ENCODE data around the gene MRI1.
A peak's percentile ranks its signal among the peaks of the same experiment; 100 is the strongest.
"Not testable (repeated sequence)": the region's sequence is repeated elsewhere in the genome, so short reads cannot be mapped to it uniquely, and the experiment has no call there.

The MRI1 gene

DNA sequence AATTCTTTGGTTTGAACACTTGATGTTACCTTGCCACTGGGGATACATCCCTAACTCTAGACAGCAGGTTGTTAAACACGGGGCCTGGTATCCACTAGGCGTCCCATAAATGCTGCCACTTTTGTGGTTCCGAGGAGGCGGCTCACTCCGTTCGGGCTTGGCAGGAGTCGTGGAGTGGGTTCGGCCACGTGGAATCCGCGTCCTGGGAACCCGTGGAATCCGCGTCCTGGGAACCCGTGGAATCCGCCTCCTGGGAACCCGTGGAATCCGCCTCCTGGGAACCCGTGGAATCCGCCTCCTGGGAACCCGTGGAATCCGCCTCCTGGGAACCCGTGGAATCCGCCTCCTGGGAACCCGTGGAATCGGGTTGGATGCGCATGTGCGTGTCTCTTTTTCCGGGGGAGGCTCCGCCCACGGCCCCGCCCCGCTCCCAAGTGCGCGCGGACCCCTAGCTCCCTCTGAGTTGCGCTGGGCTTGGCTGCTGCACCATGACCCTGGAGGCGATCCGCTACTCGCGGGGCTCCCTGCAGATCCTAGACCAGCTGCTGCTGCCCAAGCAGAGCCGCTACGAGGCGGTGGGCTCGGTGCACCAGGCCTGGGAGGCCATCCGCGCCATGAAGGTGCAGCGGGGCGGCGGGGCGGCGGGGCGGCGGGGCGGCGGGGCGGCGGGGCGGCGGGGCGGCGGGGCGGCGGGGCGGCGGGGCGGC, at the start of gene MRI1:
Gene MRI1 (plus strand): TSS at position 422 of the 707 bp plus-strand sequence. CDS start 67 bp downstream, at position 489.
- peak; percentile 27 for DNase-seq

DNA sequence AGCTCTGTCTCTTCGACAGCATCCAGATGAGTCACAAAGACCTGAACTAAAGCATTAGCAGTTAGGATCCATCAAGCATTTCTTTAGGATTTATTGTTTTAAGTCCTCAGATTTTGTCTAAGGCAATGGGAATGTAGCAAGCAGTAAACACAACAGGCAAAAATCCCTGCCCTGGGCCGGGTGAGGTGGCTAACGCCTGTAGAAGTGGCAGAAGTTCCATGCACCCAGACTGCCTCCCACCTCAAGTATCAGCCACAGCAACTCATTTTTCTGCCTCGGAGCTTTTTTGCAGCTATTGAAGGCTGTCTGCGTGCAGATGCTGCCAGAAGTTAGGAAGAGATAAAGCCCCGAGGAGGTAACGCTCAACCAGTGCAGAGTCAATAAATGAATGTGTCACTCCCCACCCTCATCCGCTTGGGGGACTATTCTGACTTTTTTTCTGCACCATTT, 47.1 kb upstream of the MRI1 start:
- DNase-seq: no peak

DNA sequence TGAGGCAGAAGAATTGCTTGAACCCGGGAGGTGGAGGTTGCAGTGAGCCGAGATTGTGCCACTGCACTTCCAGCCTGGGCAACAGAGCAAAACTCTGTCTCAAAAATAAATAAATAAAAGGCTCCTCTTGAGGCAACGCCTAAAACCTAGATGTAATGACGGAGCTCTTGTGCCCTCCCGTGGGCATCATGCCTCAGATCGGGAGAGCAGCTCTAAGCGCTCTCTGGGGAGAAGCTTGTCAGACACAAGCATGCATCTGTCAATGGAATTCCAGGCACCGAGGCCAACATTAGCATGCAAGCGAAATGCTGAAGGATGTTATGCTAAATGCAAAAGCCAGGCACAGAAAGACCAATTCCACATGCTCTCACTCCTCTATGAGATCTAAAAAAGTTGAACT, 45.6 kb upstream of the MRI1 start:
- no peak for DNase-seq

DNA sequence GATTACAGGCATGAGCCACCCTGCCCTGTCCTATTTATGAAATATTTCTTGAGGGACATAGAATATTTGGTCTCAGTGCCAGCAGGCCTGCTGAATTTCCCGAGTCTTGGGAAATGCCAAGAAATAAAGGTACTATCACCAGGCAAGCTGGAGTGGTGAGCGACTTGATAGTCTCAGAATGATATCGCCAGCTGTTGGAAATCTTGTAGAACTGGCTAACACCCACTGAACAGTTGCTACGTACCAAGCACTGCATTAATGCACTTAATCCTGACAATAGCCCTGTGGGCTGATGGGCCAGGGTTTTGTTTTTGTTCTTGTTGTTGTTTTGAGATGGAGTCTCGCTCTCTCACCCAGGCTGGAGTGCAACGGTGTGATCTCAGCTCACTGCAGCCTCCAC, 42.2 kb upstream of the MRI1 start:
- DNase-seq: no peak

DNA sequence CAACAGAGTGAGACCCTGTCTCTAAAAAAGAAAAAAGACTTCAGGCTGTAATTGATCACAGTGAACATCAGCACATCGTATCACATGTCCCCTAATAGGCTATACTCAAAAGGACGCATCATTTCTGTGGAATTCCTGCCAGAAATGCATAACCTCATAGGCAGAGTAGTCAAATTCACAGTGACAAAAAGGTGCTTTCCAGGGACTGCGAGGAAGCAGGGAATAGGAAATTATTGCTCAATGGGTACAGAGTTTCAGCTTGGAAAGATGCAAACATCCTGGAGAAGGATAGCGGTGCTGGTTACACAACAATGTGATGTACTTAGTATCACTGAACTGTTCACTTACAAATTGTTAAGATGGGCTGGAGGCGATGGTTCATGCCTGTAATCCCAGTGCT, 41.1 kb upstream of the MRI1 start:
- no peak for DNase-seq

DNA sequence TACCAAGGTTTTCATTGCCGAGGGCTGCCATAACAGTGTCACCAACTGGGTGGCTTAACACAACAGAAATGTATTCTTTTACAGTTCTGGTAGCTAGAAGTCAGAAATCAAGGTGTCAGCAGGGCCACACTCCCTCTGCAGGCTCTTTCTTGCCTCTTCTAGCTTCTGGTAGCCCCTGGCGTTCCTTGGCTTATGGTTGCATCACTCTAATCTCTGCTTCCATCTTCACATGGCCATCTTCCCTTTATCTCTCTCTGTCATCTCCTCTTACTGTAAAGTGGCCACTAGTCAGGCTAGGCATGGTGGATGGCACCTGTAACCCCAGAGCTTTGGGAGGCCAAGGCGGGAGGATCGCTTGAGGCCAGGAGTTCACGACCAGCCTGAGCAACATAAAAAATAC, 38.0 kb upstream of the MRI1 start:
- no peak for DNase-seq

DNA sequence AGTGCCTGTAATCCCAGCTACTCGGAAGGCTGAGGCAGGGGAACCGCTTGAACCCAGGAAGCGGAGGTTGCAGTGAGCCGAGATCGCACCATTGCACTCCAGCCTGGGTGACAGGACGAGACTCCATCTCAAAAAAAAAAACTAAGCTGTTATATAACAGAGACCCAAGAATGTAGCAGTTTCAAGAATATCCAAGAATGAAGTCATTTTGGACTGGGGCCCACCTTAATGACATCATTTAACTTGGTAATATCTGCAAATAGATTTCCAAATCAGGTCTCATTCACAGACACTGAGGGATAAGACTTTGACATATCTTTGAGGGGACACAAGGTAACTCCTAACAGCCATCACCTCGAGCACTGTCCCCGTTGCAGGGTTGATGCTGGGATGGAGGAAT, 36.5 kb upstream of the MRI1 start:
- no peak for DNase-seq

DNA sequence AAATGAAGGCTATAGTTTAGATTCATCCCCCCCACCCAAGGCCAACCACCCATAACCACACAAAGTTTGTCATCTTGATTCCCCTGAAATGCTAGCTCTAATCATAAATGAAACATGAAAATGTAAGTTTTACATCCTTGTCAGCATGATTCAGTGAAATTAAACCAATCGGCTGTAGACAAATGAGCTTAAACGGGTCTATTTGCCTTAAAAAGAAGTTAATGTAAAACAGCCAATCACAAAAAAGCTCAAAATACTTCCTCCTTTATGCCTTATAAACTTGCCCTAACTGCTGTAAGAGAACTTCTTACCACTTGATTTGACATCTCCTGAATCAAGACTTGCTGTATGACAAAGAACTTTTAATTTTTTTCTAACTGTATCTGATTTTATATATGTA, 34.5 kb upstream of the MRI1 start:
- peak; percentile 16 for DNase-seq

DNA sequence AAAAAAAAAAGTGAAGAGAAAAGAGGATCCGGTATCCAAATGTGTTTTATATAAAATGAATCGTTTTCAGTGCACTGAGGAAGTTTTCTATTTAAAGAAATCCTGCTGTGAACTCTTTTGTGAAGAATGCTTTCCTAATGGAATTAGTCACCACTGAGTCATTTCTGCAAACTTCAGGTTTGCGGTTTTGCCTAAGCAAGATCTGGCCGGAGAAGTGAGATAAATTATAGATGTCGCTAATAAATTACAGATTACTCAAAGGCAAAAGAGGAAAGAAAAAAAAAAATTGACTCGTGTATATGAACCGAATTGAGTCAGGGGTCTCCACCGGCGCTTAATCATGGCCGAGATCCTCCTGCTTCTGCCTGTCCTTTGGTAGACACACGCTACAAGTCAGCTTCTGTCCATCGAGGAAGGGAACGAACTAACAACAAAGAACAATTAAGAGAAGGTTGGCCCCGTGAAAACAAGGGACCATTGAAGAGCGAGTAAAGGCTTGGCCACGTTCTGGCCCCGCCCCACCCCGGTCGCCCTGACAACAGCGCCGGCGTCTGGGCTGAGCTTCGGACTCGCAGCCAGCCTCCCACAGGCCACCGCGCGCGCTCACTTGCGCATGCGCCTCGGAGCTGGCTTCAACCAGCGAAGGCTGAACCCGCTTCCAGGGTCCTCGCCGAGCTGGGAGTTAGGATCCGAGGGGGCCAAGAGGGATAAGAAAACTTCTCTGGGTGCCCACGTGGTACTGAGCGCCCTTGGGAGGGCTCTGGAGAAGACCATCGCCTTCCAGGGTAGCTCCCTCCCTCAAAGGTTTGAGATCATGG, 33.0 kb upstream of the MRI1 start:
- peak; percentile 95 for DNase-seq

DNA sequence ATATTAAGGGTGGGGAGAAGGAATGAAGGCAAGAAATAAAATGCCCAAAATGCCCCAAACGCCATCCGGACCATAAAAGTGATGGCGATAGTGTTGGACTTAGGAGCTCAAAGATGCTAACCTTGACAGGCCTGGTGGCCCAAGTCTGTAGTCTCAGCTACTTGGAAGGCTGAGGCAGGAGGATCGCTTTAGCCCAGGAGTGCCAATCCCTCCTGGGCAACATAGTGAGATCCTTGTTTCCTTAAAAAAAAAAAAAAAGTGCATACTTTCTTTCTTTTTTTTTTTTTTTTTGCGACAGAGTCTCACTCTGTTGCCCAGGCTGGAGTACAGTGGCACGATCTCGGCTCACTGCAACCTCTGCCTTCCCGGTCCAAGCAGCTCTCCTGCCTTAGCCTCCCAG, 32.0 kb upstream of the MRI1 start:
- no peak for DNase-seq

DNA sequence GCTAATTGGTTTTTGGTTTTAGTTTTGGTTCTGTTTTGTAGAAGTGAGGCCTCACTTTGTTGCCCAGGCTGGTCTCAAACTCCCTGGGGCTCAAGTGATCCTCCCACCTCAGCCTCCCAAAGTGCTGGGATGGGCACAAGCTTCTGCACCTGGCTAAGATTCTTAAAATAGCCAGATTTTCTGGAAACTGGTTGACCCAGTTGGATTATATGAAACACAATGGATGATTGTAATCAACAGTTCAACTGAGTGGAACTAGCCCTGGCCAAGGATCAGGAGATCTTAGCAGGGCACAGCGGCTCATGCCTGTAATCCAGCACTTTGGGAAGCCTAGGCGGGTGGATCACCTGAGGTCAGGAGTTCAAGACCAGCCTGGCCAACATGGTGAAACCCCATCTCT, 29.6 kb upstream of the MRI1 start:
- no peak for DNase-seq

DNA sequence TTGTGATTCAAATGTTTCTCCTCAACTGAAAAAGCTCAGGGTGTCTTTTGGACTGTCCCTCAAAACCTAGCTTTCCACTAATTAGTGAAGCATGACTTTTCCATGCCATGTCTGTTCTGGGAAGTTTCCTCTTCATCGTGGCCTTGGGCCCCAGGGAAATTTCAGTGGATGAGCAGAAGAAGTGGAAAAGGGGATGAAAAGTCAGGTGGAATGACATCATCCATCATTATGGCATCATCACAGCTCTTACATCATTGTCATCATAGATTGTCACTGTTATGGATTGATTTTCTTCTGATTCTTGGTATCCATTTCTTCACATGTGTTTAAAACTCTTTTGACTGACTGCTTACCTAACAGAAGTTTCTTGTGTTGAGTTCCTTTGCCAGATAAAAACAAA, 26.2 kb upstream of the MRI1 start:
- no peak for DNase-seq

DNA sequence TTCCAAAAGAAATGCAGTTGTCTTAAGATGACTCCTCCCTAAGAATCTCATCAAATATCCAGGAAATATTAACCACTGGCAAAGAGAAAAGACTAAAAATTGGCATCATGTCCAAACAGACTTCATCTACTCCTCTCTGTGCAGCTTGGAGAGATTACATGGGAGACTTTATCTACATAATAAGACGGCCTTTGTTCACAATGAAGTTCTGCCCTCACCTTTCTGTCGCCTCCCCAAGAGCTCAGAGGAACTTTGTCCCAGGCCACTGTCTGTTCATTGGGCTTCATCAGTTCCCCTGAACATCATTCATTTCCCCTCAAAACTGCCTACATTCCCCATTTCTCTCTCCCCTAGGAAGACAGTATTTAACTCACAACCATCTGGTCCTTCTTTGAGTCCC, 22.4 kb upstream of the MRI1 start:
- DNase-seq: no peak

DNA sequence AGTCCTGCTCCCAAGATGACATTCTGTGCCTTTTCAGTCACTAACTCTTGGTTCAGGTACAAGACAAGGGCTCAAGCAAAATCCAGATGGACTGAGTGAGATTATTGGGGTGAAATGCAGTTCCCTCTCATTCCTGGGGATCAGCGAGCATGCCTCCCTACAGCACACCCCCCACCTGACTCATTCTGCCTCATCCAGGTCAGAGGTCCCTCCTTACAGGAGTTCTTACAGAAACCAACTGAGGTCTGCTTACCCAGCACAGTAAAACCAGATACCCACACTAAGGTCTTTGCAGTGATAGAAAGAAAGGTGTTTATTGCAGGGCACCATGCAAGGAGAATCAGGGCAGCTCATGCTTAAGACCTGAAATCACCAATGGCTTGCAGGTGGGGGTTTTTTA, 21.6 kb upstream of the MRI1 start:
- no peak for DNase-seq

DNA sequence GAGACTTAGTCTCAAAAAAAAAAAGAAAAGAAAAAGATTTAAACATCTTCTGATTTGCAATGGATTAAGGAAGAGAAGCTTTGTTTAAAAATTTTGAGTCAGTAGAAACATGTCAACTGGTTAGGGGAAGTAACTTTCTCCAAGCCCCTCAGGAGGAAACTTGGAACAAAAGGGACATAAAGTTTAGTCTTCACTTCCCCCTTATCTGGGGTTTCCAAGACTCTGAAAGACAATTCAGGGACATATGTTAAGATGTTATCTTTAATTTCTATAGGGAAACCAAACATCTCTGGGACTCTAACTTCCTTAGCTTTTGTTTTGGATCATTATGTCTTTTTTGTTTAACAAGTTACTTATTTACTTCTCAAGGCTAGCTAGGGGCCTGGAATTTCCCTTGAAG, 20.1 kb upstream of the MRI1 start:
- no peak for DNase-seq

DNA sequence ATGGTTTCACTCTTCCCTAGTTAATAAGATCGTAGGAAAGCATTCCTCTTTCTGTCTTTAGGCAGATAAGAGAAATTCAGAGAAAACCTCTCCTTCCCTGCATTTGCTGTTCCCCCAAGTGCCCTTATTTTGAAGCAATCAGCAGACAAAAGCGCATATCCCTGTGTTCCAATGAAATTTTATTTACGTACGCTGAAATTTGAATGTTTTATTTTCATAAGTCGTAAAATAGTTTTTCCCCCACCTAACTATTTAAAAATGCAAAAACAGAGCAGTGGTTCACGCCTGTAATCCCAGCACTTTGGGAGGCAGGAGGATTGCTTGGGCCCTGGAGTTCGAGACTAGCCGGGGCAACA, 17.2 kb upstream of the MRI1 start:
- no peak for DNase-seq

DNA sequence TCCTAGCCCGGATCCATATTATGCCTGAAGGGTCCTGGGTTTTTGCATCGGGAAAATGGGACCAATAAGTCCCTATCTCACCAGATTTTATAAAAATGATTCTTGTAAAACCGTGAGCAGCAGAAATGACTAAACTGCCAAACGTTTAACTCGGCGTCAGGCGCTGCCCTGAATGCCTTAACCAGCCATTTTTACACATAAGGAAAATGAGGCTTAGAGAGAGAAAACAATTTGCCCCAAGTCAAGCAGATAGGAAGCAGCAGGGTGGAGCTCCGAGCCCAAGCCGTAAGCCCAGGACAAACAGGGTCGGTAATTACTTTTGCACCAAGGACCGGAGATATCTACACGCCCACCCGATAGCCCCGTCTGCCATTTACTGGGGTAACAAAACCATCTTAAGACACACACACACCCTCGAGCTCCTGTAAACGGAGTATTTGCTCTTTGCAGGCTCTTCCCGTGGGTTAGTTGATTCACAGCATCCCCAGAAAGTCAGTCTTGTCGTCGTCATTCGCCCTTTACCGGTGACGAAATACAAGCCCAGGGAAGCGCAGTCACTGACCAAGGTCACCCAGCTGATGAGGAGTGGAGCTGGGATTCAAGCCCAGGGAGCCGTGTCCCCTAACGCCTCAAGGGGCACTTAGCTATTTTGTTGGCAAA, 16.0 kb upstream of the MRI1 start:
- peak; percentile 39 for DNase-seq

DNA sequence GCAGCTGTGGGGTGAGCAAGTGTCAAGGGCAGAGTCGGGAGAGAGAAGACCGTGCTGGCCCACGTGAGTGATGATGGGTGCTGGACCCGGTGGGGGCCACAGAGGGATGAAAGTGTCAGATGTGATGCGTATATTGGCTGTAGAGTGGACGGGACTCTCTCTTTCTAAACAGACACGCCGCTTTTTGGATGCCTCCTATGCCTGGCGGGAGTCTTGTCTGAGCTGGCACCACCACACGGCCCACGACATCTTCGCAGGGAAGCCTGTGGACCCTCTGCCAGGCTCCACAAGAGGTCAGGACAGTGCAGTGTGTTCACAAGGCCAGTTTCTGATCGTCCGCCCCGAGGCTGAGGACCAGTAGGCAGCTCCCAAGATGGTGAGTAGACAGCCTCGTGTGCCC, 12.9 kb upstream of the MRI1 start:
- no peak for DNase-seq

DNA sequence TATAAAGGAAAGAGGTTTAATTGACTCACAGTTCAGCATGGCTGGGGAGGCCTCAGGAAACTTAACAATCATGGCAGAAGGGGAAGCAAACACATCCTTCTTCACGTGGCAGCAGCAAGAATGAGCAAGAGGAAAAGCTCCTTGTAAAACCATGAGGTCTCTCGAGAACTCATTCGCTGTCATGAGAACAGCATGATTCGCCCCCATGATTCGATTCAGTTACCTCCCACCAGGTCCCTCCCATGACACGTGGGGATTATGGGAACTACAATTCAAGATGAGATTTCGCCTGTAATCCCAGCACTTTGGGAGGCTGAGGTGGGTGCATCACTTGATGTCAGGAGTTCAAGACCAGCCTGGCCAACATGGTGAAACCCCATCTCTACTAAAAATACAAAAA, 10.7 kb upstream of the MRI1 start:
- DNase-seq: not testable (repeated sequence)

DNA sequence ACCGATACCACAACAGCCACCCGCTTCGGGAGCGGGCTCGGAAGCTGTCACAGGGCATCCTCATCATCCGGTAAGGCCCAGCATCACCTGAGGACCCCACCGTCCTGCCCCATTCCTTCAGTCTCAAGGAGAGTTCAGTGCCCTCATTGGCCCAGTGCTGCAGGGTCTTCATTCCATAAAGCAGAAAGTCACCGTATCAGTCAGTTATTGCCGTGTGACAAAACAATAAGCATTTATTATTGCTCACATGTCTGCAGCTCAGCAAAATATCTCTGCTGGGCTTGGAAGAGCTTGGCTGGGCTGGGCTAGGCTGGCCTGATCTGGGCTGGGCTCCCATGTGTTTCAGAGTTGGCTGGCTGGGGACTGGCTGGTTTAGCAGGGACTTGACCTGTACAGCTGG, 8.1 kb upstream of the MRI1 start:
- DNase-seq: no peak

DNA sequence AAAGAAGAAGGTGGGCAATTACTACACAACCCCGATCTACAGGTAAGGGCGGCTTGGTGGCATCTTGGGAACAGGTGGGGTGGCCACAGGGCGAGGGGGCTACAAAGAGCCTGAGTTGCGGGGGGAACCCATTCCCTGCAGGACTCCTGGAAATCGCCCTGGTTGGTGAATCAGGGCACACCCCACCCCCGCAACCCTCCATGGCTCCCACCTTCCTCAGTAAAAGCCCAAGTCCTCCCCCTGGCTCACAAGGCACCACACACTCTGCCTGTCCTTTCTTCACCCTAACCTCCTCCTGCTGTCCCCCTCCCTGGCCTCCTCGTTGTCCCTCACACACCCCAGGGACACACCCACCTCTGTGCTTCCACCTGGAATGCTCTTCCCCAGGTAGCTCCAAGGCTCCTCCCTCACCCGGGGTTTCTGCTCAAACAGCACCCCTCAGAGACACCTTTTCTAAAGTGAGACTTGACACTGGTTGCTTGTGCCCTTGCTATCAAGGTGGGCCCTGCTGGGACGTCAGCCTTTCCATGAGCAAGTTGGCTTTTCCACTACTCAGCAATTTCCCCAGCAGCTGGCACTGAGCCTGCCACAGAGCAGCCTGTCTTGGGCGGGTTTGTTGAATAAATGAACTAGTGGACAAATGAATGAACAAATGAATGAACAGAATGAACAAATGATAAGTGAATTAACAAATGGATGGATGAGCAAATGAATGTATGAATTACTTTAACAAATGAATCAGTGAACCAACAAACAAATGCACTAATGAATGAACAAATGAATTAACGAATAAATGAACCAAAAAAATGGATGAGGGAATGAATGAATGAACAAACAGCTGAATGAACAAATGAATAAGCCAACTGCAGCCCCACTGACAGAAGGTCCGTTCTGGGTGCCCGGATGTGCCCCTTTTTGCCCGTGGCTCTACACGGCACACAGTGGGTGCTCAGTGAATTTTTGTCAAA, 6.2 kb upstream of the MRI1 start:
- DNase-seq: no peak

DNA sequence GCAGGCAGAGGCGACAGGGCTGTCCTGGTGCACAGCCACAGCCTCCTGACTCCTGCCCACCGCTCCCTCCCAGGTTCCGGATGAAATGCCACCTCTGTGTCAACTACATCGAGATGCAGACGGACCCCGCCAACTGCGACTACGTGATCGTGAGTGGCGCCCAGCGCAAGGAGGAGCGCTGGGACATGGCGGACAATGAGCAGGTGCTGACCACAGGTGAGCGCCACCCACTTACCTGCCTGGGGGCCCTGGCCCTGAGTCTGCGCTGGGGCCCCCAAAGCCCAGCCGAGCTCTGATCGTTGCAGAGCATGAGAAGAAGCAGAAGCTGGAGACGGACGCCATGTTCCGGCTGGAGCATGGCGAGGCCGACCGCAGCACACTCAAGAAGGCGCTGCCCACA, 5.5 kb upstream of the MRI1 start:
- DNase-seq: no peak

DNA sequence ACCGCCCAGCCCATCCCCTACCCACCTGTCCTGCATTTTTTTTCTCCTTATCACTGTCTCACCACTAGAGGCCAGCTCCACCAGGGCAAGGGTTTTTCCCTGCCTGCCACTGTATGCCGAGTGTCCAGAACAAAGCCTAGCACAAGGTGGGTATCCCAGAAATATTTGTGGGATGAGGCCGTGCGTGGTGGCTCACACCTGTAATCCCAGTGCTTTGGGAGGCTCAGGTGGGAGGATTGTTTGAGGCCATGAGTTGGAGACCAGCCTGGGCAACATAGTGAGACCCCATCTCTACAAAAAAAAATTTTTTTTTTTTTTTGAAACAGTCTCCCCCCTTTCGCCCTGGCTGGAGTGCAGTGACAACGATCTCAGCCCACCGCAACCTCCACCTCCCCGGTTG, 2.9 kb upstream of the MRI1 start:
- no peak for DNase-seq

Data from KG1 (cell line).